ENCODE results near the gene ETFA. TPM values are rescaled to one million over a fixed set of nuclear protein-coding genes. Genes with fewer than 3 reads are reported as not detected.
A peak's percentile ranks its signal among the peaks of the same experiment; 100 is the strongest.

ETFA gene
- total RNA-seq, 1 donor from 2014 or later = 511 TPM

DNA sequence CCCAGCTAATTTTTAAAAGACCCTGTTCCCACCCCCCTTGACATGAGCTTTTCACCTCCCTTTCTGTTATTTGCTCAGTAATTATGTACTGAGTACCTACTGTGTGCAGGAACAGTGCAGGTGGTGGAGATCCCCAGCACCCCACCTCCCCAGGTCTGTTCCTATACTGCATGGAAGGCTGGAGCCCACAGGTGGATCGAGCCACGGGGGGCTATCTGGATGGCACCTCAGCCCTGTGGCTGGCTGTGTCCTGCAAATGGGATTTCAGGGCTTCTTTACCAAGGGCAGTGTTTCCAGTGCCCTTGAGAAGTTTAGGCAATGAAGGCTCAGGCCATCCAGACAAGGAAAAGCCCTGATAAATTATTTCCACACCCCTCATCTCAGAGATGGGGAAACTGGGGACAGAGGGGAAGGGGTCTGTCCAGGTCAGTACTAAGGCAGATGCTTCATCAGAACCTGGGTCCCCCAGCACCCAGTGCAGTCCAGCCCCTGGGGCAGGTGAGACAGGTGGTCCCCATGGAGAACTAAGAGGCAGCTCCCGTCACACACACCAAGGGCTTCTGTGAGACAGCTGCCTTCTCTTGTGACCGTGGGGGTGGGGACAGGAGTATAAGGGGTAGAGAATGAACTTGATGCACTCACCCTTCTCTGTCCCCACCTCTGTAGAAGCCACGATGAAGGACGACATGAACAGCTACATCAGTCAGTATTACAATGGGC is 109.6 kb downstream of the ETFA start:
- intact Hi-C loops (cut with micrococcal nuclease) = no loop called here
- TF ChIP-seq, protein P1, sequence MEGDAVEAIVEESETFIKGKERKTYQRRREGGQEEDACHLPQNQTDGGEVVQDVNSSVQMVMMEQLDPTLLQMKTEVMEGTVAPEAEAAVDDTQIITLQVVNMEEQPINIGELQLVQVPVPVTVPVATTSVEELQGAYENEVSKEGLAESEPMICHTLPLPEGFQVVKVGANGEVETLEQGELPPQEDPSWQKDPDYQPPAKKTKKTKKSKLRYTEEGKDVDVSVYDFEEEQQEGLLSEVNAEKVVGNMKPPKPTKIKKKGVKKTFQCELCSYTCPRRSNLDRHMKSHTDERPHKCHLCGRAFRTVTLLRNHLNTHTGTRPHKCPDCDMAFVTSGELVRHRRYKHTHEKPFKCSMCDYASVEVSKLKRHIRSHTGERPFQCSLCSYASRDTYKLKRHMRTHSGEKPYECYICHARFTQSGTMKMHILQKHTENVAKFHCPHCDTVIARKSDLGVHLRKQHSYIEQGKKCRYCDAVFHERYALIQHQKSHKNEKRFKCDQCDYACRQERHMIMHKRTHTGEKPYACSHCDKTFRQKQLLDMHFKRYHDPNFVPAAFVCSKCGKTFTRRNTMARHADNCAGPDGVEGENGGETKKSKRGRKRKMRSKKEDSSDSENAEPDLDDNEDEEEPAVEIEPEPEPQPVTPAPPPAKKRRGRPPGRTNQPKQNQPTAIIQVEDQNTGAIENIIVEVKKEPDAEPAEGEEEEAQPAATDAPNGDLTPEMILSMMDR (IDR thresholded peaks at IDR 0.05; ENCODE audit: borderline replicate concordance) = no peak
- DNase-seq = no peak

DNA sequence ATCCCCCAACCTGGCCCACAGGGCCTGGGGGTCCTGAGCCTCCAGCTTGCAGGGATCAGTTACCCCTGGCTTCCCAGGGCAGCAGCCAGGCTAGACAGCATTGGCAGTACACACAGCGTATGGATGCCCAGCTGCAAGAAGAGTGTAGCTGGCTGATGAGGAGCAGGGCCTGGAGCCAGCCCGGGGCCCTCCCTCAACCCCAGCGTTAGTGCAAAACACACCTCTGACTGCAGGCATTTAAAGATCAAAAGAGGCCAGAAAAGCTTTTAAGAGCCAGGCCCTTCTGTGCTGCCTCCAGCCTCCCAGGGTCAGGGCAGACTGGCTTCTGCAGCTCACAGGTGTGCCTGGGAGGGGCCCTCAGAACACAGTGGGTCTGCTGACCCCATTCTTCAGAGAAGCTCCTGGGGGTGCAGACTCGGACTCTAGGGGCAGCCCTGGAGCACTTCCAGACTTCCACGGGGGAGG is 110.6 kb downstream of the ETFA start:
- no peak overlapping the region for H3K27ac ChIP-seq (replicated peaks)
- no peaks in the 10 kb centered on the region for H3K9me3 ChIP-seq (replicated peaks)
- TF ChIP-seq, protein P1 (IDR thresholded peaks at IDR 0.05; ENCODE audit: borderline replicate concordance) = no peak
- intact Hi-C loops (cut with micrococcal nuclease) = no loop called here
- H3K36me3 ChIP-seq = no peaks in the 10 kb centered on the region
- H3K4me3 ChIP-seq = no peak overlapping the region
- no peaks in the 10 kb centered on the region for H3K27me3 ChIP-seq (ENCODE audit: low read depth)
- DNase-seq = no peak
- H3K4me1 ChIP-seq = peaks cover 35% of the 10 kb centered on the region

More for the DNA sequence above, 109.6 kb downstream of the ETFA start:
- Histone ChIP-seq H3K4me1 (peaks cover 29% of the 10 kb centered on the region), H3K27ac (replicated peaks) (no peak overlapping the region), H3K27me3 (ENCODE audit: low read depth) (no peaks in the 10 kb centered on the region), H3K36me3 (no peaks in the 10 kb centered on the region), H3K4me3 (no peak overlapping the region), H3K9me3 (replicated peaks) (no peaks in the 10 kb centered on the region)

DNA sequence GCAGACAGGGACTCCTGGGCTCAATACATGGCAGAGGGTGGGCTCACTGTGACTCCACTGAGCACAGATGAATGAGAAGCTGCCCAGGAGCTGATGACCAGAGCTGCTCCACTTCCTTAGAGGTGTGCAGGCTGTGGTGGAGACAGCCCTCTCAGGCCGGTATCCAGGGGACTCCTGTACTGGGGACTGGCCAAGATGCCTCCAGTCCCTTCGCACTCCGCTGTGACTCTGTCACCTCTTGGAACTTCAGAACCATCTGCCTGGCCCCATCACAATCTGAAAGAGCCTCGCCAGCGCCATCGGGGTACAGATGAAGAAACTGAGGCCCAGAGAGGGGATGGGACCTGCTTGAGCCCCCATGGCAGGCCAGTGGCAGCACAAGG is 111.2 kb downstream of the ETFA start:
- Histone ChIP-seq H3K4me3 (no peak overlapping the region), H3K9me3 (replicated peaks) (no peaks in the 10 kb centered on the region), H3K27me3 (ENCODE audit: low read depth) (no peaks in the 10 kb centered on the region), H3K36me3 (no peaks in the 10 kb centered on the region), H3K4me1 (peaks cover 40% of the 10 kb centered on the region), H3K27ac (replicated peaks) (no peak overlapping the region)
- no peak for DNase-seq
- TF ChIP-seq, protein P1 (IDR thresholded peaks at IDR 0.05; ENCODE audit: borderline replicate concordance) = no peak
- intact Hi-C loops (cut with micrococcal nuclease) = no loop called here

GRCh38 chr15:76199106-76200082 is 111.9 kb downstream of the ETFA start:
- peak; percentile 56 for DNase-seq
- Histone ChIP-seq H3K9me3 (replicated peaks) (no peaks in the 10 kb centered on the region), H3K36me3 (no peaks in the 10 kb centered on the region), H3K27ac (replicated peaks) (peak overlapping the region; percentile 35), H3K27me3 (ENCODE audit: low read depth) (no peaks in the 10 kb centered on the region), H3K4me3 (no peak overlapping the region), H3K4me1 (peaks cover 40% of the 10 kb centered on the region)
- intact Hi-C loops (cut with micrococcal nuclease) = no loop called here
- TF ChIP-seq, protein P1 (IDR thresholded peaks at IDR 0.05; ENCODE audit: borderline replicate concordance) = no peak

DNA sequence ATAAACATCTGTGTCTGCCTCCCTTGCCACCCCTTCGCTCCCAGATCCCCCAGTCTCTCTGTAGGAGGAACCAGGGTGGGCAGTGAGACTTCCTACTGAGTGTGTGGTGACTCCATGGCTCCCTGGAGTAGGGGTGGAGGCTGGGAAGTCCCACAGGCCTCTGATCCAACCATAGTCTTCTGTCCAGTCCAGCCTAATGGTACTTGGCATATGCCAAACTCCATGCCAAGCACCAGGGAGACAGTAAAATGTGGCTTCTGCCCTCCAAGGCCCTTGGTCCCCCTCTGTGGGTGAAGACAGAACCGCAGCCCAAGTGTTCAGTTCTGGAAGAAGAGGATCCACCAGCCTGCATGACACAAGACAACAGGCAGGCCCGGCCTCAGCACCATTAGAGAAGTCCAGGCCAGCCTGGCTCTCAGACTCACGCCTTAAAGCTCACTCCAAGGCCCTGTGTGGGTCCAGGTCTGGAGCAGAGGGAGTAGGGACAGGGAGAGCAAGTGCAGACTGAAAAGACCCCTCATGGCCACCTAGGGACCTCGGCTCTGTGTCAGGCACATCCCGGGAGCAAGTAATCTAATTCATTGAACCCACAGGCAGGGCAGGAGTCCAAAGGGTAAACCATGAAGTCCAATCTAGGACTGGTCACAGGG is 112.7 kb downstream of the ETFA start:
- Histone ChIP-seq H3K4me1 (peaks cover 40% of the 10 kb centered on the region), H3K9me3 (replicated peaks) (no peaks in the 10 kb centered on the region), H3K4me3 (no peak overlapping the region), H3K36me3 (no peaks in the 10 kb centered on the region), H3K27me3 (ENCODE audit: low read depth) (peaks cover under 1% of the 10 kb centered on the region), H3K27ac (replicated peaks) (peak overlapping the region; percentile 35)
- TF ChIP-seq, protein P1 (IDR thresholded peaks at IDR 0.05; ENCODE audit: borderline replicate concordance) = no peak
- intact Hi-C loops (cut with micrococcal nuclease) = no loop called here
- DNase-seq = no peak

Data from left ventricle myocardium inferior (tissue), 1 donor.